ENCODE measurements around the gene PIK3C2B. TPM values are rescaled to one million over a fixed set of nuclear protein-coding genes. Genes with fewer than 3 reads are reported as not detected.

PIK3C2B gene
- total RNA-seq, 5 donors from 2014 or later (not counting 1 experiment from before 2014, with no cell fraction given): 33.4 to 44.1 (median 36.0) TPM

- Histone ChIP-seq H3K27me3 (replicated peaks in 1 of 2; ENCODE audit: control insufficient read depth in 2 of 2, extremely low read depth in 1 of 2, insufficient read depth in 2 of 2, low read length in 1 of 2) (no peaks in the 10 kb centered on the region), H3K9me3 (no peaks in the 10 kb centered on the region), H3K36me3 (ENCODE audit: control insufficient read depth in 2 of 2, extremely low read depth in 1 of 2, insufficient read depth in 1 of 2, low read length in 1 of 2) (peaks cover 9 to 42% of the 10 kb centered on the region in 2 donors), H3K4me3 (ENCODE audit: control insufficient read depth in 1 of 2, extremely low read depth in 1 of 2, low read length in 1 of 2) (no peak overlapping the region), H3K27ac (ENCODE audit: low read length) (no peak overlapping the region), H3K4me1 (ENCODE audit: control insufficient read depth in 1 of 2, extremely low read depth in 1 of 2, insufficient read depth in 2 of 2, low read length in 2 of 2) (peaks cover 57 to 58% of the 10 kb centered on the region in 2 experiments)
- Mint-ChIP-seq H3K9me3 (no peaks in the 10 kb centered on the region), H3K27me3 (no peaks in the 10 kb centered on the region), H3K4me3 (peak overlapping the region in 1 of 3 donors; percentile 77), H3K4me1 (peaks cover 58 to 75% (median 59%) of the 10 kb centered on the region in 3 donors), H3K27ac (peak overlapping the region; percentile 72 to 79), H3K36me3 (peaks cover 42% of the 10 kb centered on the region)
- ATAC-seq (replicated peaks in 1 of 4): no peak
- ChIA-PET CTCF (no interaction called here), POLR2A (no interaction called here)
- DNase-seq: no peak
- WGBS (ENCODE audit: insufficient coverage): 88% methylated on average over 1 of the region's 10 CpGs
These were observed 31.2 kb downstream of the PIK3C2B start for GRCh38 chr1:204463125-204464060.

- Histone ChIP-seq H3K36me3 (ENCODE audit: control insufficient read depth in 2 of 2, extremely low read depth in 1 of 2, insufficient read depth in 1 of 2, low read length in 1 of 2) (peaks cover 13 to 38% of the 10 kb centered on the region in 2 donors), H3K4me3 (ENCODE audit: control insufficient read depth in 1 of 2, extremely low read depth in 1 of 2, low read length in 1 of 2) (peak overlapping the region in 1 of 2 donors; percentile 58), H3K9me3 (no peaks in the 10 kb centered on the region), H3K27me3 (replicated peaks in 1 of 2; ENCODE audit: control insufficient read depth in 2 of 2, extremely low read depth in 1 of 2, insufficient read depth in 2 of 2, low read length in 1 of 2) (no peaks in the 10 kb centered on the region), H3K27ac (ENCODE audit: low read length) (peak overlapping the region; percentile 69), H3K4me1 (ENCODE audit: control insufficient read depth in 1 of 2, extremely low read depth in 1 of 2, insufficient read depth in 2 of 2, low read length in 2 of 2) (peaks cover 57 to 58% of the 10 kb centered on the region in 2 experiments)
- H3K27ac Mint-ChIP-seq: peak overlapping the region; percentile 91 to 92
- CTCF ChIA-PET: no interaction called here
- WGBS (ENCODE audit: insufficient coverage): 61% methylated on average over 3 of the region's 4 CpGs
- POLR2A ChIA-PET: no interaction called here
- no peaks in the 10 kb centered on the region for H3K27me3 Mint-ChIP-seq
- H3K36me3 Mint-ChIP-seq: peaks cover 43% of the 10 kb centered on the region
- ATAC-seq (replicated peaks in 1 of 4) (no peak), DNase-seq (no peak)
- H3K9me3 Mint-ChIP-seq: no peaks in the 10 kb centered on the region
- H3K4me3 Mint-ChIP-seq: peak overlapping the region in 2 of 3 donors; percentile 43 to 77
- peaks cover 58 to 75% (median 59%) of the 10 kb centered on the region in 3 donors for H3K4me1 Mint-ChIP-seq
These were observed 32.4 kb downstream of the PIK3C2B start for GRCh38 chr1:204462229-204462561.

DNA sequence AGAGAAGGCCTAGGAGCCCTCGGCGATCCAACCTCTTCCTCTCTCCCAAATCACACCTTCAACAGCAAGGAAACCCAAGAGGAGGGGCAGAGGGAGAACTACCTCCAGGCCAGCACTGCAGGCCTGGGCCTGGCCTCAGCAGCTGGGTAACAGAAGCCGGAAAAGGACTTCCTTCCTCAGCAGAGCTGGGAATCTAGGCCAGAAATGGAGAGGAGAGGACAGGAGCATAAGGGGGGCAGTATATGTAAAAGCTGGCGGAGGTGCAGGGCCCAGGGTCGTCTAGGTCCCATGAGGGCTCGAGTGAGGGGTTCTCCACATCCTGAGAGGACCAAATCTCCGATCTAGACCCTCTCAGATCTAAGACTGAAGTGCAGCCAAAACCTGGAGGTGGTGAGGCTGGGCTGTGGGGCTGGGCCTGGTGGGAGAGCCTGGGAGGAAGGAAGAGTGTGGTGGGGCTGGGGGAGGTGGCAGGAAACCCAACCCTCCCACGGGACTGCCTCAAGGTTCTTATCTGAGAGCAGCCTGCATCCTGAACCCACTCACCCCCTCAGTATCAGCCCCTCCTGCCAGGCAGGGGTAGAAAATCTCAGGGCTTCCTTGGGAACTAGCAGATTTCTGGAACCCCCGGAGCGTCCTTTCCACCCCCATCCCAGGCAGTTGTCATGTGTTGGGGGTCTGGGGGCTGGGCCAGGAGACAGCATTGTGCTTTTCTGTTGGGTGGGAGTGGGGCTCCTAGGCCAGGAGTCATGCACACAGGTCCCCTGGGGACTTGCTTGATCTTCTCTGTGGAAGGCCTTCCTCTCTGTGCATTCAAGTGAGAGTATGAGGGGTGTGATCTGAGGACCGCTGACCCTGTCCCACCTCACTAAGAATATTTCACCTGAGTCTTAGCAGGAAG, 33.0 kb downstream of the PIK3C2B start:
- no peaks in the 10 kb centered on the region for H3K27me3 ChIP-seq (replicated peaks in 1 of 2; ENCODE audit: control insufficient read depth in 2 of 2, extremely low read depth in 1 of 2, insufficient read depth in 2 of 2, low read length in 1 of 2)
- Mint-ChIP-seq H3K9me3 (no peaks in the 10 kb centered on the region), H3K4me3 (peak overlapping the region in 2 of 3 donors; percentile 43 to 77), H3K27me3 (no peaks in the 10 kb centered on the region), H3K4me1 (peaks cover 58 to 73% (median 59%) of the 10 kb centered on the region in 3 donors), H3K36me3 (peaks cover 46% of the 10 kb centered on the region), H3K27ac (peak overlapping the region; percentile 91 to 92)
- H3K4me1 ChIP-seq (ENCODE audit: control insufficient read depth in 1 of 2, extremely low read depth in 1 of 2, insufficient read depth in 2 of 2, low read length in 2 of 2): peaks cover 57 to 58% of the 10 kb centered on the region in 2 experiments
- ChIA-PET POLR2A (interaction anchor here in 1 of 2 donors (0.5 kb wide), 1 partner anchor 9 kb away, joined by 4 read pairs; no protein-coding TSS in a partner anchor), CTCF (no interaction called here)
- DNase-seq (peak in 19 of 35 experiments; percentile 4 to 36 (median 18)), ATAC-seq (replicated peaks in 1 of 4) (peak; percentile 61 to 83 (median 72))
- no peaks in the 10 kb centered on the region for H3K9me3 ChIP-seq
- H3K36me3 ChIP-seq (ENCODE audit: control insufficient read depth in 2 of 2, extremely low read depth in 1 of 2, insufficient read depth in 1 of 2, low read length in 1 of 2): peaks cover 13 to 37% of the 10 kb centered on the region in 2 donors
- peak overlapping the region; percentile 69 for H3K27ac ChIP-seq (ENCODE audit: low read length)
- H3K4me3 ChIP-seq (ENCODE audit: control insufficient read depth in 1 of 2, extremely low read depth in 1 of 2, low read length in 1 of 2): peak overlapping the region in 1 of 2 donors; percentile 58
- WGBS (ENCODE audit: insufficient coverage): 60% methylated on average over 1 of the region's 11 CpGs

GRCh38 chr1:204460346-204460745, 34.3 kb downstream of the PIK3C2B start:
- Histone ChIP-seq H3K9me3 (no peaks in the 10 kb centered on the region), H3K27ac (ENCODE audit: low read length) (no peak overlapping the region), H3K4me3 (ENCODE audit: control insufficient read depth in 1 of 2, extremely low read depth in 1 of 2, low read length in 1 of 2) (no peak overlapping the region), H3K4me1 (ENCODE audit: control insufficient read depth in 1 of 2, extremely low read depth in 1 of 2, insufficient read depth in 2 of 2, low read length in 2 of 2) (peaks cover 52 to 57% of the 10 kb centered on the region in 2 experiments), H3K27me3 (replicated peaks in 1 of 2; ENCODE audit: control insufficient read depth in 2 of 2, extremely low read depth in 1 of 2, insufficient read depth in 2 of 2, low read length in 1 of 2) (no peaks in the 10 kb centered on the region), H3K36me3 (ENCODE audit: control insufficient read depth in 2 of 2, extremely low read depth in 1 of 2, insufficient read depth in 1 of 2, low read length in 1 of 2) (peaks cover 16 to 39% of the 10 kb centered on the region in 2 donors)
- H3K4me1 Mint-ChIP-seq: peaks cover 55 to 63% (median 58%) of the 10 kb centered on the region in 3 donors
- ATAC-seq (replicated peaks in 1 of 4): no peak
- no peak overlapping the region for H3K4me3 Mint-ChIP-seq
- DNase-seq: no peak
- peak overlapping the region; percentile 91 to 92 for H3K27ac Mint-ChIP-seq
- no peaks in the 10 kb centered on the region for H3K9me3 Mint-ChIP-seq
- H3K27me3 Mint-ChIP-seq: no peaks in the 10 kb centered on the region
- POLR2A ChIA-PET: no interaction called here
- CTCF ChIA-PET: interaction anchor here in 1 of 2 donors (0.9 kb wide), 1 partner anchor 32 kb away, joined by 3 read pairs; no protein-coding TSS in a partner anchor
- 100% methylated on average over 3 of the region's 8 CpGs for WGBS (ENCODE audit: insufficient coverage)
- H3K36me3 Mint-ChIP-seq: peaks cover 39% of the 10 kb centered on the region

DNA sequence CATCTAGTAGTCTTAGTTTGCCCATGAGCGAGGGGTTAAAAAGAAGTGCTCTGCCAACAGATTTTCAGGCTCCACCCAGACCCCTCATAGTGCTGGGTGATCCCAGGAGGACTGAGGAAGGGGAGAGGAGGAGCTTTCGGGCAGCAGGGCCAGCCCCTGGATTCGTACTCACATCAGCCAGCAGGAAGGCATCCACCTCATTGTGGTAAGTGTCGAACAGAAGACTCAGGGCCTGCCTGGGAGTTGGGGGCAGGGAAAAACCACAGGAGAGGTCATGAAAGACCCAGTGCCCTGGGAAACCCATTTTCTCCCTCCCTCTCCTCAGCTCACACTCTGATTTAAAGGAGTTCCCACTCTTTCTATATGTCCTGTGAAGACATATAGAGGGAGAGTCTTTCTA, 34.9 kb downstream of the PIK3C2B start:
- Mint-ChIP-seq H3K27me3 (no peaks in the 10 kb centered on the region), H3K36me3 (peaks cover 39% of the 10 kb centered on the region), H3K9me3 (no peaks in the 10 kb centered on the region), H3K4me3 (no peak overlapping the region), H3K27ac (no peak overlapping the region), H3K4me1 (peaks cover 52 to 59% (median 55%) of the 10 kb centered on the region in 3 donors)
- no peak overlapping the region for H3K27ac ChIP-seq (ENCODE audit: low read length)
- no peaks in the 10 kb centered on the region for H3K9me3 ChIP-seq
- H3K4me3 ChIP-seq (ENCODE audit: control insufficient read depth in 1 of 2, extremely low read depth in 1 of 2, low read length in 1 of 2): no peak overlapping the region
- no peak for DNase-seq
- H3K4me1 ChIP-seq (ENCODE audit: control insufficient read depth in 1 of 2, extremely low read depth in 1 of 2, insufficient read depth in 2 of 2, low read length in 2 of 2): peaks cover 47 to 53% of the 10 kb centered on the region in 2 experiments
- no peak for ATAC-seq (replicated peaks in 1 of 4)
- 70% methylated on average over 2 of the region's 4 CpGs for WGBS (ENCODE audit: insufficient coverage)
- H3K36me3 ChIP-seq (ENCODE audit: control insufficient read depth in 2 of 2, extremely low read depth in 1 of 2, insufficient read depth in 1 of 2, low read length in 1 of 2): peaks cover 19 to 43% of the 10 kb centered on the region in 2 donors
- CTCF ChIA-PET: no interaction called here
- no peaks in the 10 kb centered on the region for H3K27me3 ChIP-seq (replicated peaks in 1 of 2; ENCODE audit: control insufficient read depth in 2 of 2, extremely low read depth in 1 of 2, insufficient read depth in 2 of 2, low read length in 1 of 2)
- POLR2A ChIA-PET: no interaction called here

DNA sequence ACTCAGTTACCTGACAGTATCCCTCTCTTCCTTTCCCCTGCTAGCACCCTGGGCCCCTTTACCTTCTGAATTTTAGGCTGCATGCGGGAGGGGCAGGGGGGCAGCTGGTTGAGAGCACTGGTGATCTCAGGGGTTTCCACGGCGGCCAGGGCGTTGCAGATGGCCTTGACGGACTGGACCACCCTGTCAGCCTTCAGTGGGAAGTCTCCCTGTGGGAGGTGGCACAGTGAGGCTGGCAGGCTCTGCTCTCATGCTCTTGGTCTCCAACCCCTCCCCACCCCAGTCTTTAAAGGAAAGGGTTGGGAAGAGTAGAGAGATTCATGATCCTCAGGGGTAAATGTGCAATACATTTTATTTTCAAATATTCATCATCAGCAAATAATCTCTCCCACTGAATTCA, 36.9 kb downstream of the PIK3C2B start:
- H3K9me3 Mint-ChIP-seq: no peaks in the 10 kb centered on the region
- Histone ChIP-seq H3K4me1 (ENCODE audit: control insufficient read depth in 1 of 2, extremely low read depth in 1 of 2, insufficient read depth in 2 of 2, low read length in 2 of 2) (peaks cover 37 to 54% of the 10 kb centered on the region in 2 experiments), H3K27ac (ENCODE audit: low read length) (no peak overlapping the region), H3K36me3 (ENCODE audit: control insufficient read depth in 2 of 2, extremely low read depth in 1 of 2, insufficient read depth in 1 of 2, low read length in 1 of 2) (peaks cover 24 to 39% of the 10 kb centered on the region in 2 donors), H3K4me3 (ENCODE audit: control insufficient read depth in 1 of 2, extremely low read depth in 1 of 2, low read length in 1 of 2) (no peak overlapping the region), H3K9me3 (no peaks in the 10 kb centered on the region), H3K27me3 (replicated peaks in 1 of 2; ENCODE audit: control insufficient read depth in 2 of 2, extremely low read depth in 1 of 2, insufficient read depth in 2 of 2, low read length in 1 of 2) (no peaks in the 10 kb centered on the region)
- H3K27me3 Mint-ChIP-seq: no peaks in the 10 kb centered on the region
- H3K36me3 Mint-ChIP-seq: peaks cover 50% of the 10 kb centered on the region
- no peak overlapping the region for H3K4me3 Mint-ChIP-seq
- ATAC-seq (replicated peaks in 1 of 4) (no peak), DNase-seq (no peak)
- H3K4me1 Mint-ChIP-seq: peaks cover 43 to 53% (median 50%) of the 10 kb centered on the region in 3 donors
- CTCF ChIA-PET: no interaction called here
- WGBS (ENCODE audit: insufficient coverage): no CpG with 5 or more reads among the region's 5 CpGs
- H3K27ac Mint-ChIP-seq: peak overlapping the region in 1 of 2 donors; percentile 72
- POLR2A ChIA-PET: no interaction called here
